ENCODE data around the gene FAM78A.
"Not testable (repeated sequence)": the region's sequence is repeated elsewhere in the genome, so short reads cannot be mapped to it uniquely, and the experiment has no call there.

Gene FAM78A

GRCh38 chr9:131279863-131280570 lies 3.7 kb upstream of the FAM78A start:
- no peak for DNase-seq

- DNase-seq: no peak
These were observed 3.0 kb upstream of the FAM78A start for GRCh38 chr9:131279196-131279862.

- DNase-seq: no peak
These were observed 2.4 kb upstream of the FAM78A start for GRCh38 chr9:131278702-131279111.

GRCh38 chr9:131277910-131278701 lies 1.8 kb upstream of the FAM78A start:
- peak; percentile 55 for DNase-seq

- no peak for DNase-seq
These were observed 1.1 kb upstream of the FAM78A start for GRCh38 chr9:131277287-131277909.

- DNase-seq: no peak
These were observed 579 bp upstream of the FAM78A start for GRCh38 chr9:131276891-131277286.

GRCh38 chr9:131275332-131276093 lies 797 bp downstream of the FAM78A start:
- DNase-seq: no peak

GRCh38 chr9:131274674-131275331 lies 1.5 kb downstream of the FAM78A start:
- DNase-seq: no peak

- no peak for DNase-seq
These were observed 2.2 kb downstream of the FAM78A start for GRCh38 chr9:131273856-131274673.

- DNase-seq: no peak
These were observed 3.0 kb downstream of the FAM78A start for GRCh38 chr9:131273146-131273855.

- DNase-seq: no peak
These were observed 4.1 kb downstream of the FAM78A start for GRCh38 chr9:131272212-131272611.

- DNase-seq: no peak
These were observed 4.8 kb downstream of the FAM78A start for GRCh38 chr9:131271506-131271931.

GRCh38 chr9:131271016-131271273 lies 5.4 kb downstream of the FAM78A start:
- DNase-seq: not testable (repeated sequence)

- DNase-seq: no peak
These were observed 5.9 kb downstream of the FAM78A start for GRCh38 chr9:131270171-131271015.

- no peak for DNase-seq
These were observed 9.8 kb downstream of the FAM78A start for GRCh38 chr9:131266266-131267229.

- DNase-seq: no peak
These were observed 12.1 kb downstream of the FAM78A start for GRCh38 chr9:131264231-131264630.

GRCh38 chr9:131263701-131264100 lies 12.6 kb downstream of the FAM78A start:
- no peak for DNase-seq

GRCh38 chr9:131263033-131263343 lies 13.3 kb downstream of the FAM78A start:
- not testable (repeated sequence) for DNase-seq
